HPDE6-E6E7 (cell line): Measurements from ENCODE around the gene CAPNS1.
"Not testable (repeated sequence)": the region's sequence is repeated elsewhere in the genome, so short reads cannot be mapped to it uniquely, and the experiment has no call there.

Source experiments
- DNase-seq: peaks from one replicate; pipeline ENCODE4 v3.0.0; 2011; ENCODE audit warnings: missing footprints; ENCODE audit errors: extremely low spot score

The CAPNS1 gene

GRCh38 chr19:36151144-36152018 lies 11.5 kb downstream of the CAPNS1 start:
- DNase-seq, result no peak

- DNase-seq, result no peak
Observed at GRCh38 chr19:36152019-36152351, 12.1 kb downstream of the CAPNS1 start.

- no peak for DNase-seq
Observed at GRCh38 chr19:36152352-36153091, 12.7 kb downstream of the CAPNS1 start, which contains the start of gene COX7A1. Gene COX7A1 (minus strand): TSS chr19:36152447. CDS start chr19:36152407, 40 bp downstream.

GRCh38 chr19:36153126-36153525 lies 13.3 kb downstream of the CAPNS1 start:
- DNase-seq, result no peak

GRCh38 chr19:36160821-36161596 lies 21.1 kb downstream of the CAPNS1 start:
- no peak for DNase-seq

GRCh38 chr19:36163813-36164212 lies 23.9 kb downstream of the CAPNS1 start:
- no peak for DNase-seq

- DNase-seq, result no peak
Observed at GRCh38 chr19:36169084-36169760, 29.4 kb downstream of the CAPNS1 start.

- DNase-seq, result no peak
Observed at GRCh38 chr19:36172852-36173251, 33.0 kb downstream of the CAPNS1 start.

GRCh38 chr19:36173846-36174245 lies 34.0 kb downstream of the CAPNS1 start:
- not testable (repeated sequence) for DNase-seq

- DNase-seq, result not testable (repeated sequence)
Observed at GRCh38 chr19:36179077-36179476, 39.2 kb downstream of the CAPNS1 start.

- DNase-seq, result no peak
Observed at GRCh38 chr19:36182612-36183244, 42.9 kb downstream of the CAPNS1 start.

- DNase-seq, result no peak
Observed at GRCh38 chr19:36183245-36183628, 43.4 kb downstream of the CAPNS1 start.

- not testable (repeated sequence) for DNase-seq
Observed at GRCh38 chr19:36186722-36187121, 46.9 kb downstream of the CAPNS1 start.

GRCh38 chr19:36196249-36196648 lies 56.4 kb downstream of the CAPNS1 start:
- DNase-seq, result no peak

- no peak for DNase-seq
Observed at GRCh38 chr19:36198119-36198518, 58.3 kb downstream of the CAPNS1 start.
